MM.1S (cell line): ENCODE results near the gene KCNG3.

ENCODE experiments used
- DNase-seq: peaks from one replicate; pipeline ENCODE4 v3.0.0-alpha.2; 2015
- H2AFZ ChIP-seq: fragments of 300-600 bp; sonication (generic); 2 replicates; pipeline ENCODE4 v1.6.0; 2016; ENCODE audit warnings: antibody characterized with exemption, low read length
- H3F3A ChIP-seq: fragments of 300-600 bp; sonication (generic); 2 replicates; pipeline ENCODE4 v1.6.1; 2016; ENCODE audit warnings: mild to moderate bottlenecking, antibody characterized with exemption, low read length, moderate library complexity, mixed read lengths; ENCODE audit not compliant: insufficient read depth
- H3K27ac ChIP-seq: fragments of 300-600 bp; sonication (generic); 2 replicates; pipeline ENCODE4 v1.5.1; 2016; ENCODE audit warnings: mild to moderate bottlenecking, low read length
- H3K27me3 ChIP-seq: fragments of 300-600 bp; sonication (generic); replicated peaks from 2 replicates; pipeline ENCODE4 v1.6.0; 2016; ENCODE audit warnings: low read length; ENCODE audit not compliant: insufficient read depth
- H3K36me3 ChIP-seq: fragments of 300-600 bp; sonication (generic); replicated peaks from 2 replicates; pipeline ENCODE4 v1.6.1; 2016; ENCODE audit warnings: mild to moderate bottlenecking, low read length, mixed read lengths; ENCODE audit not compliant: insufficient read depth
- H3K4me1 ChIP-seq: fragments of 300-600 bp; sonication (generic); 2 replicates; pipeline ENCODE4 v1.6.1; 2016; ENCODE audit warnings: low read length, mixed read lengths
- H3K4me2 ChIP-seq: fragments of 300-600 bp; sonication (generic); 2 replicates; pipeline ENCODE4 v1.6.0; 2016; ENCODE audit warnings: low read depth, low read length
- H3K4me3 ChIP-seq: fragments of 300-600 bp; sonication (generic); 2 replicates; pipeline ENCODE4 v1.5.1; 2016; ENCODE audit warnings: low read length, mixed read lengths
- H3K79me2 ChIP-seq: fragments of 300-600 bp; sonication (generic); 2 replicates; pipeline ENCODE4 v1.6.1; 2016; ENCODE audit warnings: mixed run types, low read length, mixed read lengths
- H3K9ac ChIP-seq: fragments of 300-600 bp; sonication (generic); 2 replicates; pipeline ENCODE4 v1.6.1; 2016; ENCODE audit warnings: low read length, mixed read lengths
- H3K9me2 ChIP-seq: fragments of 300-600 bp; sonication (generic); replicated peaks from 2 replicates; pipeline ENCODE4 v1.6.1; 2016; ENCODE audit warnings: mild to moderate bottlenecking, low read length, mixed read lengths; ENCODE audit not compliant: insufficient read depth
- H3K9me3 ChIP-seq: fragments of 300-600 bp; sonication (generic); replicated peaks from 2 replicates; pipeline ENCODE4 v1.6.1; 2016; ENCODE audit warnings: mild to moderate bottlenecking, low read length, mixed read lengths; ENCODE audit not compliant: insufficient read depth
- H4K20me1 ChIP-seq: fragments of 300-600 bp; sonication (generic); 2 replicates; pipeline ENCODE4 v1.6.1; 2016; ENCODE audit warnings: mild to moderate bottlenecking, low read length, moderate library complexity, mixed read lengths; ENCODE audit not compliant: insufficient read depth
- EZH2 ChIP-seq: fragments of 300-600 bp; sonication (generic); optimal IDR thresholded peaks from 2 replicates; pipeline ENCODE3; 2017; ENCODE audit warnings: low read depth, mild to moderate bottlenecking, antibody characterized with exemption, low read length, mixed read lengths
- EZH2phosphoT487 ChIP-seq: fragments of 300-600 bp; sonication (generic); IDR thresholded peaks from 2 replicates; pipeline ENCODE4 v1.6.1; 2018; ENCODE audit warnings: antibody characterized with exemption, low read length
- TF ChIP-seq, protein P1 (sequence below): fragments of 300-600 bp; sonication (generic); IDR thresholded peaks from 2 replicates; pipeline ENCODE4 v1.5.1; 2016; ENCODE audit warnings: antibody characterized with exemption, low read length, mixed read lengths

KCNG3 gene

DNA sequence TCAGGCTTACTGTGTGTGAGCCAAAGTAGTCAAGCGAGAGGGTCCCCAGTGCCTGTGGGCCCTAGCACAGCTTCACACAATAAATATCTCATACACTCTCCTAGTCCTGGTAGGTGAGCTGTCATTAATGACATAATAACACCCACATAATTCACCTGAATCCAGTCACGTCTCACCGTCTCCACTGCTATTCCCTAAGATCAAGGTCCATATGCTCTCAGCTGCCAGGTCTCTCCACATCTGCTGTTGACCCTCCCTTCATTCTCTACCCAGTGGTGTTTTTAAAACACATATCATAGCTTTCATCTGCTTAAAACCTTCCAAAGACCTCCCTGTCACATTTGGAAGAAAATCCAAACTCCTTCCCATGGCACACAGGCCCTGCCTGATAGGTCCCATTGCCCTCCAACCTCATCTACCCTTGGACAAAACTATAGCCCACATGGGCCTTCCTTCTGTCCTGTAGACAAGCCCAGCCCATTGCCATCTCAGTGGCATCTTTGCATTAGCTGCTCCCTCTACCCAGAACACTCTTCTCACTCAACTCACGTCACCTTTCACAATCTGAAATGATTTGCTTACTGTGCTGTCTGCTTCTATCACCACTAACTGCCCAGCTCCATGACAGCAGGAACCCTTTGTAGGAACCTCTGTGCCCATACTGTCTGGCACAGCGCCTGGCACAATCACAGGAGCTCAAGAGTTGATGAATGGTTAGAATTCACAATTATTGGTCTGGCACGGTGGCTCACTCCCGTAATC is 7.5 kb downstream of the KCNG3 start:
- Histone ChIP-seq H3K4me2 (no peak overlapping the region), H3K27me3 (no peaks in the 10 kb centered on the region), H3K4me1 (no peaks in the 10 kb centered on the region), H3K9ac (no peak overlapping the region), H3K9me3 (no peaks in the 10 kb centered on the region), H2AFZ (no peak overlapping the region), H3K36me3 (no peaks in the 10 kb centered on the region), H3K9me2 (no peaks in the 10 kb centered on the region), H4K20me1 (no peaks in the 10 kb centered on the region), H3K4me3 (no peak overlapping the region), H3K79me2 (no peaks in the 10 kb centered on the region), H3K27ac (no peak overlapping the region), H3F3A (no peaks in the 10 kb centered on the region)
- TF ChIP-seq EZH2phosphoT487 (no peak), EZH2 (no peak)
- TF ChIP-seq, protein P1, sequence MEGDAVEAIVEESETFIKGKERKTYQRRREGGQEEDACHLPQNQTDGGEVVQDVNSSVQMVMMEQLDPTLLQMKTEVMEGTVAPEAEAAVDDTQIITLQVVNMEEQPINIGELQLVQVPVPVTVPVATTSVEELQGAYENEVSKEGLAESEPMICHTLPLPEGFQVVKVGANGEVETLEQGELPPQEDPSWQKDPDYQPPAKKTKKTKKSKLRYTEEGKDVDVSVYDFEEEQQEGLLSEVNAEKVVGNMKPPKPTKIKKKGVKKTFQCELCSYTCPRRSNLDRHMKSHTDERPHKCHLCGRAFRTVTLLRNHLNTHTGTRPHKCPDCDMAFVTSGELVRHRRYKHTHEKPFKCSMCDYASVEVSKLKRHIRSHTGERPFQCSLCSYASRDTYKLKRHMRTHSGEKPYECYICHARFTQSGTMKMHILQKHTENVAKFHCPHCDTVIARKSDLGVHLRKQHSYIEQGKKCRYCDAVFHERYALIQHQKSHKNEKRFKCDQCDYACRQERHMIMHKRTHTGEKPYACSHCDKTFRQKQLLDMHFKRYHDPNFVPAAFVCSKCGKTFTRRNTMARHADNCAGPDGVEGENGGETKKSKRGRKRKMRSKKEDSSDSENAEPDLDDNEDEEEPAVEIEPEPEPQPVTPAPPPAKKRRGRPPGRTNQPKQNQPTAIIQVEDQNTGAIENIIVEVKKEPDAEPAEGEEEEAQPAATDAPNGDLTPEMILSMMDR = no peak
- no peak for DNase-seq

DNA sequence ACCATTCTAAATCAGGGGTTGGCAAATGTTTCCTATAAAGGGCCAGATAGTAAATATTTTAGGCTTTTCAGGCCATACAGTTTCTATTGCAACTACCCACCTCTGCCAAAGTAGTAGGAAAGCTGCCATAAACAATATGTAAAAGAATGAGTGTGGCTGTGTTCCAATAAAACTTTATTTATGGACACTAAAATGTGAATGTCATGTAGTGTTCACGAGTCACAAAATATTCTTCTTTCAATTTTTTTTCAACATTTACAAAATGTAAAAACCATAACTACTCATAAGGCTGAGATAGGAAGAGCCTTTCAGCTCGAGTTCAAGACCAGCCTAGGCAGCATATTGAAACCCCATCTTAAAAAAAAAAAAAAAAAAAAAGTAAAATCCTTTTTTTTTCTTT is 13.4 kb downstream of the KCNG3 start:
- no peak overlapping the region for H2AFZ ChIP-seq
- H3K9me3 ChIP-seq = no peaks in the 10 kb centered on the region
- no peaks in the 10 kb centered on the region for H4K20me1 ChIP-seq
- no peaks in the 10 kb centered on the region for H3K79me2 ChIP-seq
- H3K4me1 ChIP-seq = no peaks in the 10 kb centered on the region
- H3K36me3 ChIP-seq = no peaks in the 10 kb centered on the region
- no peak overlapping the region for H3K9ac ChIP-seq
- no peaks in the 10 kb centered on the region for H3K27me3 ChIP-seq
- H3K4me2 ChIP-seq = no peak overlapping the region
- no peak overlapping the region for H3K27ac ChIP-seq
- no peaks in the 10 kb centered on the region for H3F3A ChIP-seq
- no peaks in the 10 kb centered on the region for H3K9me2 ChIP-seq
- no peak for DNase-seq
- TF ChIP-seq EZH2 (no peak), EZH2phosphoT487 (no peak)
- TF ChIP-seq, protein P1 = no peak
- no peak overlapping the region for H3K4me3 ChIP-seq

DNA sequence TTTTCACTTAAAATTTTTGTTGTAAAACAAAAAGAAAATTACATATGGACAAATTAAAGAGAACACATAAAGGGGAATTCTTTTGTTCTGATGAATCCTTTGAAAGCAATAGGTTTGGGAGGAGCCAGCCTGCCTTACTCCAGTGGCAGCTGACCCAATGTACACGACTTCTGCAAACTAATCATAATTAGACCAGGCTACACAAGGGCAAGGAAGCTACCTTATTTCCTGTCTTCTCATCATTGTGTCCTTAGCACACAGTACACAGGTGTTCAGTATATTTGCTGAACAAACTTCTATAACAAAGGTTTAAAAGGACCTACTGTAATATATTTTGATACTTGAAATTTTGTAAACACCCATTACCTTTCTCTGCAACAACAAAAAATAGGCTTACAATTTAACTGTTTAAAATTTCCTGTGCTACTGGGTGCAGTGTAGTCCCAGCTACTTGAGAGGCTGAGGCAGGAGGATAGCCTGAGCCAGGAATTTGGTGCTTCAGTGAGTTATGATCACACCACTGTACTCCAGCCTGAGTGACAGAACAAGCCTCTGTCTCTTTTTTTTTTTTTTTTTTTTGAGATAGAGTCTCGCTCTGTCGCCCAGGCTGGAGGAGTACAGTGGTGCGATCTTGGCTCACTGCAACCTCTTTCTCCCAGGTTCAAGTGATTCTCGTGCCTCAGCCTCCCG is 18.9 kb downstream of the KCNG3 start:
- no peaks in the 10 kb centered on the region for H3F3A ChIP-seq
- TF ChIP-seq, protein P1 = no peak
- DNase-seq = peak; percentile 62
- H3K4me1 ChIP-seq = no peaks in the 10 kb centered on the region
- no peaks in the 10 kb centered on the region for H3K36me3 ChIP-seq
- H4K20me1 ChIP-seq = no peaks in the 10 kb centered on the region
- no peak overlapping the region for H2AFZ ChIP-seq
- H3K79me2 ChIP-seq = no peaks in the 10 kb centered on the region
- H3K9me2 ChIP-seq = no peaks in the 10 kb centered on the region
- no peak overlapping the region for H3K4me2 ChIP-seq
- H3K27ac ChIP-seq = no peak overlapping the region
- H3K9me3 ChIP-seq = no peaks in the 10 kb centered on the region
- no peak overlapping the region for H3K4me3 ChIP-seq
- H3K9ac ChIP-seq = no peak overlapping the region
- no peaks in the 10 kb centered on the region for H3K27me3 ChIP-seq
